Ovary (tissue), 9 donors: ENCODE data around the gene FAH. TPM values are rescaled to one million over a fixed set of nuclear protein-coding genes. Genes with fewer than 3 reads are reported as not detected.

Source experiments
- DNase-seq, 5 donors: peaks; one replicate each; pipeline ENCODE4 v3.0.0-alpha.2; 2019 to 2020
- H3K27ac ChIP-seq, 2 donors: fragments of 200-600 bp; one replicate each; pipeline versions ENCODE4 v1.5.1 to v1.8.0; 2019 to 2022
- H3K27me3 ChIP-seq: fragments of 200-600 bp; one replicate; pipeline ENCODE4 v1.8.0; 2022
- H3K36me3 ChIP-seq: fragments of 200-600 bp; sonication (generic); one replicate; pipeline ENCODE4 v1.5.1; 2019
- H3K4me1 ChIP-seq: one replicate; pipeline ENCODE4 v1.8.1; 2013; ENCODE audit warnings: mild to moderate bottlenecking, moderate library complexity; ENCODE audit not compliant: insufficient read depth
- H3K4me3 ChIP-seq: fragments of 200-600 bp; sonication (generic); one replicate; pipeline ENCODE4 v1.5.1; 2017
- H3K9me3 ChIP-seq, 2 donors: fragments of 200-600 bp in 1 of 2; sonication (generic) in 1 of 2; one replicate each; pipeline versions ENCODE4 v1.5.1 to v1.8.1; 2013 to 2019; ENCODE audit warnings: mild to moderate bottlenecking in 1 of 2, moderate library complexity in 1 of 2
- CTCF ChIP-seq, 3 donors: fragments of 450-650 bp in 2 of 3; fragments of 200-600 bp in 1 of 3; IDR thresholded peaks; one replicate each; pipeline versions ENCODE4 v1.5.1 to v1.8.0; 2016 to 2022; ENCODE audit warnings: antibody characterized with exemption in 3 of 3, mild to moderate bottlenecking in 1 of 3
- EP300 ChIP-seq: sonication (generic); formaldehyde crosslinking; IDR thresholded peaks from one replicate; pipeline ENCODE4 v1.6.1; 2017; ENCODE audit warnings: antibody characterized with exemption
- POLR2A ChIP-seq: fragments of 450-650 bp; IDR thresholded peaks from one replicate; pipeline ENCODE4 v1.6.1; 2017; ENCODE audit warnings: antibody characterized with exemption, mild to moderate bottlenecking, moderate library complexity
- WGBS, 3 donors: extraction: QIAGEN DNeasy Blood & Tissue Kit in 1 of 3; methylation state at CpG; one replicate each; pipeline versions ENCODE4 v1.1.5 to v1.1.7; 2013 to 2017; 5-methylcytosine and 5-hydroxymethylcytosine counted together
- intact Hi-C, 4 donors: fragments of 100-400 bp; cut with DNase I; formaldehyde crosslinking; loops; one replicate each; pipeline versions ENCODE4 v1.11.0 to v1.15.1; 2022 to 2023
- polyA plus RNA-seq, 2 donors: library from polyadenylated mRNA; stranded (reverse); fragments of 200-250 nt in 1 of 2; fragments of 350-450 nt in 1 of 2; fragmentation: Illumina TruSeq in 1 of 2; extraction: RNeasy Lipid Tissue Mini Kit (QIAGEN cat#74804) in 1 of 2; gene quantifications; one replicate each; pipeline ENCODE4 v1.2.3, GENCODE V29; 2013 to 2014
- total RNA-seq, 7 donors: library from RNA; depleted of rRNA in 2 of 7; stranded (reverse); fragments of >200 nt in 2 of 7; fragmentation: NEBNext Ultra II Directional in 3 of 7; extraction: Animal tissue kit (Norgen Biotek cat#: 25700) in 3 of 7; gene quantifications; one replicate each; pipeline versions ENCODE4 v1.1.0 to v1.2.4, GENCODE V29; 2016 to 2023
- donor health status: DM: no; HTN: no; CAD: no; lungs with moderate emphysema.
- donor health status: DM: no; HTN: no; CAD: no.
- donor health status: Bipolar disorder and iron deficiency.
- donor health status: DM: yes; HTN: yes; CAD: no.
- donor health status: DM: no; HTN: no; CAD: no.
- donor health status: DM: yes; HTN: yes; CAD: no.

The FAH gene
- total and polyA plus RNA-seq, 9 donors = 19.0 to 47.2 (median 30.8) TPM

DNA sequence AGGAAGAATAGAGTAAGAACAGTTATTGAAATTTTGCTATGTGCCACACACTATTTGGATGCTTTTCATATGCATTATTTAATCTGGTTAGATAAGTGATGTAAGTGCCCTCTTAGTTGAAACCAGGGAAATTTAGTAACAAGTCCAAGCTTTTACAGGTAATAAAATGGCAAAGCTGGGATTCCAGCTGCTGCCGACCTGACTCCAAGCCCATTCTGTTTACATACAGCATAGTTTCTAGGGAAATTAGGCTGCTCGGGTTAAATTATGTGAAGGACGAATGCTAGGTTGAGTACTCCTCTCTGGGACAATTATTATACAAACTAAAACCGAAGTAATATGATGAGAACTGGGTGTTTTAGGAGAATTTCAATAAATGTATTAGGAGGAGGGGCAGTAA lies 38.7 kb upstream of the FAH start:
- TF ChIP-seq CTCF (IDR thresholded peaks at IDR 0.05) = no peak
- TF ChIP-seq EP300 = no peak
- no peak for TF ChIP-seq POLR2A
- intact Hi-C loops = no loop called here
- peaks cover 3% of the 10 kb centered on the region for H3K4me1 ChIP-seq
- H3K27me3 ChIP-seq = no peaks in the 10 kb centered on the region
- no peaks in the 10 kb centered on the region for H3K9me3 ChIP-seq
- WGBS, 3 donors = 15 to 46% (median 31%) methylated on average over 4 of the region's 4 CpGs
- H3K4me3 ChIP-seq = no peak overlapping the region
- H3K27ac ChIP-seq = no peak overlapping the region
- DNase-seq = no peak
- H3K36me3 ChIP-seq = no peaks in the 10 kb centered on the region

DNA sequence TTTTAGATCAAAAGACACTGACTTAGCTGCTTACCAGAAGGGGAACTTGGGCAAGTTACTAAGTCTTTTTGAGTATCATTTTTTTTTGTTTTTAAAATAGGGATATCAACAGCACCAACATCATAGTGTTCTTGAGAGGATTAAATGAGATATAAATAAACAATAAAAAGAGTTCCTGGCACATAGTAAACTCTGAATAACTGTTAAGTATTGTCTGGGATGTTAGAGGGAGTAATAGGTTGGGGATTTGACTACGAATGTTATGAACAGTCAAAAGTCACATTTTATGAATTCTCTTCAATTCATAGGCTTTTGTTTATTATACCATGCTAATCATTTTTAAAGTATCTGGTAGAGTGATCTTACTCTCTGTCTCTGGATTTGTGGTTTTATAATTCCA lies 37.8 kb upstream of the FAH start:
- Histone ChIP-seq H3K27ac (no peak overlapping the region), H3K27me3 (no peaks in the 10 kb centered on the region), H3K36me3 (no peaks in the 10 kb centered on the region), H3K4me1 (peaks cover 3% of the 10 kb centered on the region), H3K9me3 (no peaks in the 10 kb centered on the region), H3K4me3 (no peak overlapping the region)
- intact Hi-C loops = no loop called here
- WGBS, 3 donors = 73 to 93% (median 87%) methylated on average over 1 of the region's 1 CpG
- TF ChIP-seq CTCF (IDR thresholded peaks at IDR 0.05) = no peak
- no peak for DNase-seq

DNA sequence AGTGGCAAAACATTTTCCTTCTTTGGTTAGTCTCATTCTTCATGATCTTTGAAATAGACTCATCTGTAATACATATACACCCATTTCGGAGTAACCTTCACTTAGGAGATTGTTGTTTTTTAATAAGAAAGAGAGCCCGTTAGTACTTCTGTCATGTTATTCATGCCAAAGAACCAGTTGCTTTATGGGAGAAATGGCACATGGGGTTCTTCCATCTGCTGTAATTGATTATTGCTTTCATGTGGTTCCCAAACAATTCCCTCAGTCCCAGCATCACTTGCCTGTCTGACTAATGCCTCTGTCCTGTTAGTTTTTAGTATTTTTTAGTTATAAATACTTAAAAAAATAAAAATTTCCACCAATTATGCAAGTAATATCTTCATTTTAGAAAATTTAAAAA lies 33.8 kb upstream of the FAH start:
- 53 to 75% (median 66%) methylated on average over 2 of the region's 2 CpGs for WGBS, 3 donors
- TF ChIP-seq EP300 (no peak), CTCF (IDR thresholded peaks at IDR 0.05) (no peak), POLR2A (no peak)

GRCh38 chr15:80120636-80121035 lies 32.2 kb upstream of the FAH start:
- Histone ChIP-seq H3K27ac (no peak overlapping the region), H3K36me3 (no peaks in the 10 kb centered on the region), H3K4me1 (no peaks in the 10 kb centered on the region), H3K27me3 (no peaks in the 10 kb centered on the region), H3K4me3 (no peak overlapping the region), H3K9me3 (no peaks in the 10 kb centered on the region)
- no peak for DNase-seq
- intact Hi-C loops = no loop called here
- TF ChIP-seq CTCF (IDR thresholded peaks at IDR 0.05) (no peak), POLR2A (no peak)
- WGBS, 3 donors = 94 to 96% (median 95%) methylated on average over 1 of the region's 1 CpG

More for the DNA sequence above, 33.8 kb upstream of the FAH start:
- no peak overlapping the region for H3K4me3 ChIP-seq
- intact Hi-C loops = no loop called here
- no peak for DNase-seq
- H3K9me3 ChIP-seq = no peaks in the 10 kb centered on the region
- H3K27ac ChIP-seq = no peak overlapping the region
- H3K27me3 ChIP-seq = no peaks in the 10 kb centered on the region
- H3K4me1 ChIP-seq = no peaks in the 10 kb centered on the region
- no peaks in the 10 kb centered on the region for H3K36me3 ChIP-seq

DNA sequence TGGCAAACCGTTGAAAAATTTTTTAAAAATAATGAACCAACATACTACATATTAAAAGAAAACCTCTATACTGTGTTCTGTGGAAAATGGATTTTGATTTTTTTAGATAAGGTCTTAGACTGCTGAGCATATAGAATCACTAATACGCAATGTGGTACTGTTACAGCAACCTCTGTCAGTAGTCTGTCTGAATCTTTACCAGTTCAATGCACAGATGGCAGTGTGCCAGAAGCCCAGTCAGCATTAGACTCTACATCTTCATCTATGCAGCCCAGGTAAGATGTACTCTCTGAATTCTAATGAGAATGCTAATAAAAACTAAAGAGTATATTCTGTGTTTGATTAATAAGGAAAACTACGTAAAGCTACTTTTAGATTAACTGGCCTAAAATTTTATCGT lies 31.3 kb upstream of the FAH start:
- no peak overlapping the region for H3K4me3 ChIP-seq
- intact Hi-C loops = no loop called here
- 89 to 92% (median 91%) methylated on average over 4 of the region's 4 CpGs for WGBS, 3 donors
- no peaks in the 10 kb centered on the region for H3K4me1 ChIP-seq
- no peak overlapping the region for H3K27ac ChIP-seq
- no peaks in the 10 kb centered on the region for H3K36me3 ChIP-seq
- H3K9me3 ChIP-seq = no peaks in the 10 kb centered on the region
- H3K27me3 ChIP-seq = no peaks in the 10 kb centered on the region
- TF ChIP-seq POLR2A (no peak), CTCF (IDR thresholded peaks at IDR 0.05) (no peak), EP300 (no peak)
- DNase-seq = no peak
